ENCODE measurements around the gene SVOP.

Gene SVOP

GRCh38 chr12:108964371-108965352, 56.2 kb downstream of the SVOP start:
- no peak for TF ChIP-seq EZH2phosphoT487 (IDR thresholded peaks at IDR 0.05; ENCODE audit: borderline replicate concordance, low read length)
- no peak for TF ChIP-seq CTCF (IDR thresholded peaks at IDR 0.05; ENCODE audit: low read depth, low read length, poor library complexity, severe bottlenecking)
- no peak overlapping the region for H3K27ac ChIP-seq (ENCODE audit: low read depth, low read length)
- no peaks in the 10 kb centered on the region for H4K20me1 ChIP-seq (ENCODE audit: control insufficient read depth, insufficient read depth, low read depth, low read length)
- H3K4me3 ChIP-seq (ENCODE audit: low read length): no peak overlapping the region
- no peaks in the 10 kb centered on the region for H3K36me3 ChIP-seq (ENCODE audit: control insufficient read depth, low read length)
- no peaks in the 10 kb centered on the region for H3F3A ChIP-seq (ENCODE audit: control insufficient read depth, insufficient read depth)
- no peaks in the 10 kb centered on the region for H3K9me3 ChIP-seq (ENCODE audit: control insufficient read depth, insufficient read depth, low read length)
- no peaks in the 10 kb centered on the region for H3K27me3 ChIP-seq (ENCODE audit: control insufficient read depth, low read length)
- no peak overlapping the region for H3K4me2 ChIP-seq (ENCODE audit: low read length)
- H3K79me2 ChIP-seq (ENCODE audit: control insufficient read depth, low read length): no peaks in the 10 kb centered on the region
- H3K9me2 ChIP-seq (replicated peaks; ENCODE audit: control insufficient read depth, low read length): no peaks in the 10 kb centered on the region
- no peaks in the 10 kb centered on the region for H3K4me1 ChIP-seq (ENCODE audit: control insufficient read depth, low read length)

GRCh38 chr12:108962256-108962655, 58.6 kb downstream of the SVOP start:
- Histone ChIP-seq H3K79me2 (ENCODE audit: control insufficient read depth, low read length) (no peaks in the 10 kb centered on the region), H3F3A (ENCODE audit: control insufficient read depth, insufficient read depth) (no peaks in the 10 kb centered on the region), H3K4me3 (ENCODE audit: low read length) (no peak overlapping the region), H3K27ac (ENCODE audit: low read depth, low read length) (no peak overlapping the region), H3K27me3 (ENCODE audit: control insufficient read depth, low read length) (no peaks in the 10 kb centered on the region), H3K36me3 (ENCODE audit: control insufficient read depth, low read length) (no peaks in the 10 kb centered on the region), H3K9me2 (replicated peaks; ENCODE audit: control insufficient read depth, low read length) (no peaks in the 10 kb centered on the region), H3K4me2 (ENCODE audit: low read length) (no peak overlapping the region), H4K20me1 (ENCODE audit: control insufficient read depth, insufficient read depth, low read depth, low read length) (no peaks in the 10 kb centered on the region), H3K9me3 (ENCODE audit: control insufficient read depth, insufficient read depth, low read length) (no peaks in the 10 kb centered on the region), H3K4me1 (ENCODE audit: control insufficient read depth, low read length) (no peaks in the 10 kb centered on the region)
- TF ChIP-seq CTCF (IDR thresholded peaks at IDR 0.05; ENCODE audit: low read depth, low read length, poor library complexity, severe bottlenecking) (no peak), EZH2phosphoT487 (IDR thresholded peaks at IDR 0.05; ENCODE audit: borderline replicate concordance, low read length) (no peak)

- H3K27me3 ChIP-seq (ENCODE audit: control insufficient read depth, low read length): no peaks in the 10 kb centered on the region
Observed at GRCh38 chr12:108959748-108960655, 60.9 kb downstream of the SVOP start.

More at GRCh38 chr12:108959748-108960655, 60.9 kb downstream of the SVOP start:
- H3K36me3 ChIP-seq (ENCODE audit: control insufficient read depth, low read length): no peaks in the 10 kb centered on the region
- H4K20me1 ChIP-seq (ENCODE audit: control insufficient read depth, insufficient read depth, low read depth, low read length): no peaks in the 10 kb centered on the region
- H3K4me3 ChIP-seq (ENCODE audit: low read length): no peak overlapping the region
- H3K9me3 ChIP-seq (ENCODE audit: control insufficient read depth, insufficient read depth, low read length): no peaks in the 10 kb centered on the region
- H3K4me1 ChIP-seq (ENCODE audit: control insufficient read depth, low read length): no peaks in the 10 kb centered on the region
- no peaks in the 10 kb centered on the region for H3K79me2 ChIP-seq (ENCODE audit: control insufficient read depth, low read length)
- no peak overlapping the region for H3K4me2 ChIP-seq (ENCODE audit: low read length)
- TF ChIP-seq CTCF (IDR thresholded peaks at IDR 0.05; ENCODE audit: low read depth, low read length, poor library complexity, severe bottlenecking) (no peak), EZH2phosphoT487 (IDR thresholded peaks at IDR 0.05; ENCODE audit: borderline replicate concordance, low read length) (no peak)
- no peaks in the 10 kb centered on the region for H3F3A ChIP-seq (ENCODE audit: control insufficient read depth, insufficient read depth)
- no peak overlapping the region for H3K27ac ChIP-seq (ENCODE audit: low read depth, low read length)
- H3K9me2 ChIP-seq (replicated peaks; ENCODE audit: control insufficient read depth, low read length): no peaks in the 10 kb centered on the region

All from DOHH2 (cell line).